B cell (primary cell): ENCODE results near the gene EGLN1. TPM values are rescaled to one million over a fixed set of nuclear protein-coding genes. Genes with fewer than 3 reads are reported as not detected.

Source experiments
- ATAC-seq: fragments of 200-7000 bp; cut with Tn5 transposase; one replicate; pipeline ENCODE4 v1.10.0; 2021; ENCODE audit warnings: low read depth, mild to moderate bottlenecking, moderate number of reproducible peaks, moderate library complexity
- CTCF ChIA-PET: fragments of 350-600 bp; sonication (Branson Sonifier 250); formaldehyde crosslinking; loops from one replicate; lab custom pipeline; 2021; ENCODE audit warnings: antibody characterized with exemption, inconsistent platforms; lab: Charles Lee
- POLR2A ChIA-PET: fragments of 350-600 bp; sonication (Branson Sonifier 250); formaldehyde crosslinking; loops from one replicate; lab custom pipeline; 2021; ENCODE audit warnings: antibody characterized with exemption; lab: Charles Lee
- DNase-seq: peaks from one replicate; pipeline ENCODE4 v3.0.0; 2013
- H2AFZ ChIP-seq: 2 replicates; pipeline ENCODE4 v1.6.1; 2012; ENCODE audit warnings: mild to moderate bottlenecking, low read depth, low read length; ENCODE audit not compliant: insufficient read depth, poor library complexity, severe bottlenecking
- H3K27ac ChIP-seq, 2 donors: 1 replicate in 1 of 2; 2 replicates in 1 of 2; pipeline ENCODE4 v1.5.1; 2012 to 2013; ENCODE audit warnings: low read length in 2 of 2, mild to moderate bottlenecking in 2 of 2, moderate library complexity in 1 of 2
- H3K27me3 ChIP-seq, 4 experiments: fragments of 200-600 bp in 1 of 4; sonication (generic) in 1 of 4; replicated peaks in 1 of 4; 1 replicate in 2 of 4; 2 replicates in 2 of 4; pipeline versions ENCODE4 v1.6.1 to v1.7.0; 2013 to 2016; ENCODE audit warnings: low read length in 3 of 4, mild to moderate bottlenecking in 2 of 4, mixed read lengths in 1 of 4, moderate library complexity in 1 of 4; ENCODE audit not compliant: insufficient read depth in 4 of 4, control insufficient read depth in 3 of 4; ENCODE audit errors: control extremely low read depth in 1 of 4
- H3K36me3 ChIP-seq, 2 experiments: replicated peaks in 1 of 2; 1 replicate in 1 of 2; 2 replicates in 1 of 2; pipeline versions ENCODE4 v1.6.1 to v1.7.1; 2013; ENCODE audit warnings: low read length in 1 of 2; ENCODE audit not compliant: insufficient read depth in 2 of 2, control insufficient read depth in 1 of 2; ENCODE audit errors: control extremely low read depth in 1 of 2, extremely low read depth in 1 of 2
- H3K4me1 ChIP-seq, 2 donors: fragments of 200-600 bp in 1 of 2; sonication (generic) in 1 of 2; 1 replicate in 1 of 2; 2 replicates in 1 of 2; pipeline versions ENCODE4 v1.5.1 to v1.6.1; 2013 to 2017; ENCODE audit warnings: low read length in 2 of 2; ENCODE audit not compliant: control insufficient read depth in 2 of 2, insufficient read depth in 2 of 2
- H3K4me2 ChIP-seq: replicated peaks from 2 replicates; pipeline ENCODE3; 2012; ENCODE audit warnings: mild to moderate bottlenecking, low read depth, low read length; ENCODE audit not compliant: poor library complexity, severe bottlenecking
- H3K4me3 ChIP-seq, 5 experiments: fragments of 200-600 bp in 1 of 5; sonication (generic) in 1 of 5; 1 replicate in 3 of 5; 2 replicates in 2 of 5; pipeline versions ENCODE4 v1.5.1 to v1.7.0; 2011 to 2016; ENCODE audit warnings: low read length in 4 of 5, mild to moderate bottlenecking in 4 of 5, low read depth in 2 of 5, control low read depth in 1 of 5, moderate library complexity in 1 of 5; ENCODE audit not compliant: insufficient read depth in 1 of 5; ENCODE audit errors: control extremely low read depth in 1 of 5, extremely low read depth in 1 of 5
- H3K79me2 ChIP-seq: fragments of 200-600 bp; sonication (generic); one replicate; pipeline ENCODE4 v1.6.0; 2016; ENCODE audit warnings: low read length; ENCODE audit not compliant: control insufficient read depth, insufficient read depth
- H3K9ac ChIP-seq: fragments of 200-600 bp; sonication (generic); 2 replicates; pipeline ENCODE4 v1.6.1; 2017; ENCODE audit warnings: mild to moderate bottlenecking, low read length, moderate library complexity
- H3K9me3 ChIP-seq, 3 donors: one replicate each; pipeline versions ENCODE4 v1.6.1 to v1.7.1; 2013; ENCODE audit warnings: low read length in 2 of 3; ENCODE audit not compliant: control insufficient read depth in 2 of 3, insufficient read depth in 1 of 3; ENCODE audit errors: control extremely low read depth in 1 of 3
- H4K20me1 ChIP-seq: 2 replicates; pipeline ENCODE4 v1.6.0; 2012; ENCODE audit warnings: mild to moderate bottlenecking, low read length; ENCODE audit not compliant: insufficient read depth, control insufficient read depth, poor library complexity, severe bottlenecking
- H3K27ac Mint-ChIP-seq: one replicate; pipeline ENCODE4 v1.8.0; 2021; ENCODE audit warnings: mixed read lengths
- H3K27me3 Mint-ChIP-seq: one replicate; pipeline ENCODE4 v1.8.0; 2021; ENCODE audit warnings: mixed read lengths
- H3K4me1 Mint-ChIP-seq: one replicate; pipeline ENCODE4 v1.8.0; 2021; ENCODE audit warnings: mixed read lengths
- H3K4me3 Mint-ChIP-seq: one replicate; pipeline ENCODE4 v1.8.0; 2021; ENCODE audit warnings: mixed read lengths
- H3K9me3 Mint-ChIP-seq: one replicate; pipeline ENCODE4 v1.8.0; 2022; ENCODE audit warnings: mixed read lengths; ENCODE audit not compliant: insufficient read depth
- EZH2 ChIP-seq: IDR thresholded peaks from 2 replicates; pipeline ENCODE4 v1.6.1; 2012; ENCODE audit warnings: borderline replicate concordance, low read depth, mild to moderate bottlenecking, moderate library complexity, low read length; ENCODE audit not compliant: insufficient read depth, poor library complexity, severe bottlenecking
- WGBS: methylation state at CpG from one replicate; pipeline ENCODE4 v1.1.5; 2013; ENCODE audit warnings: missing lambda C conversion rate; ENCODE audit not compliant: insufficient coverage; 5-methylcytosine and 5-hydroxymethylcytosine counted together
- intact Hi-C: fragments of 100-400 bp; cut with micrococcal nuclease; formaldehyde crosslinking; loops from one replicate; pipeline ENCODE4 v1.10.0; 2022
- polyA plus RNA-seq: library from polyadenylated mRNA; depleted of rRNA; stranded (reverse); fragments of >200 nt; gene quantifications from 2 replicates; pipeline ENCODE4 v1.2.3, GENCODE V29; 2012
- total RNA-seq, 2 donors: library from RNA; stranded (reverse); fragments of 120-200 nt in 1 of 2; gene quantifications; 1 replicate in 1 of 2; 2 replicates in 1 of 2; pipeline versions ENCODE4 v1.2.3 to v1.2.4, GENCODE V29; 2013 to 2022
- TF ChIP-seq, protein P1 (sequence below): fragments of 200-600 bp; IDR thresholded peaks from one replicate; pipeline ENCODE4 v1.8.0; 2022; ENCODE audit warnings: antibody characterized with exemption, mild to moderate bottlenecking

EGLN1 gene
- total and polyA plus RNA-seq, 2 donors (not counting 1 experiment from before 2014, with no cell fraction given) = 7.5 to 18.5 TPM

DNA sequence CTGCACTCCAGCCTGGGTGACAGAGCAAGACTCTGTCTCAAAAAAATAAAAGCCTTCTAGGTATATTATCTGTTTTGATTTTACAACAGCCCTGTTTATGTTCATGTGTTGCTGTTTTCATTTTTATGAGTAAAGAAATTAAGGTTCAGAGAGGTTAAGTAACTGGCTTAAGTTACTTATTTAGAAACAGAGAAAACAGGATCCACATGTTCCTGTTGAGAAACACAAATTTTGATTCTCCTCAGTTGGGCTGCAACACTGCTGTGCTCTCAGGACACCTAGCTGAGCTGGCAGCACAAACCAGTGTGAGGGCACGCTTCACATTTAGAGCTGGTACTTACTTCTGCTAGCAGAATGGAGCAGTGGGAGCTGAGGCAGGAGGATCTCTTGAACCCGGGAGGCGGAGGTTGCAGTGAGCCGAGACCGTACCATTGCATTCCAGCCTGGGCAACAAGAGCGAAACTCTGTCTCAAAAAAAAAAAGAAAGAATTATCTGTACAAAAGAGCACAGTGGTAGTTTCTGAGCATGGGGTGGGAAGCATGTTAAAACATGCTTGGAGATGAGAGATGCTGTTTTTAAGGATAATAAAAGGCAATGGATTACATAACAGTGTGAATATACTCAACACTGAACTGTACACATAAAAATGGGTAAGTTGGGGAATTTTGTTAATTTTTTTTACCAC lies 81.6 kb downstream of the EGLN1 start:
- Histone ChIP-seq H3K4me2 (no peak overlapping the region), H3K9ac (no peak overlapping the region), H3K27ac (no peak overlapping the region), H2AFZ (no peak overlapping the region), H3K79me2 (peaks cover 71% of the 10 kb centered on the region), H3K9me3 (peaks cover 0 to 10% (median 0%) of the 10 kb centered on the region in 3 donors), H4K20me1 (peaks cover 22% of the 10 kb centered on the region), H3K27me3 (no peaks in the 10 kb centered on the region), H3K4me1 (peaks cover 26 to 30% of the 10 kb centered on the region in 2 donors), H3K36me3 (peaks cover 4 to 11% of the 10 kb centered on the region in 2 experiments), H3K4me3 (no peak overlapping the region)
- ChIA-PET POLR2A (no interaction called here), CTCF (interaction anchor here (1.0 to 2.5 kb wide), 3 partner anchors 25 to 266 kb away, joined by 3 to 7 read pairs (median 4); no protein-coding TSS in a partner anchor)
- intact Hi-C loops = no loop called here
- peaks cover 36% of the 10 kb centered on the region for H3K4me1 Mint-ChIP-seq
- ATAC-seq (no peak), DNase-seq (no peak)
- 100% methylated on average over 6 of the region's 6 CpGs for WGBS
- no peak overlapping the region for H3K4me3 Mint-ChIP-seq
- peaks cover 3% of the 10 kb centered on the region for H3K27me3 Mint-ChIP-seq
- peak overlapping the region; percentile 6 for H3K27ac Mint-ChIP-seq
- no peaks in the 10 kb centered on the region for H3K9me3 Mint-ChIP-seq
- no peak for TF ChIP-seq EZH2
- TF ChIP-seq, protein P1, sequence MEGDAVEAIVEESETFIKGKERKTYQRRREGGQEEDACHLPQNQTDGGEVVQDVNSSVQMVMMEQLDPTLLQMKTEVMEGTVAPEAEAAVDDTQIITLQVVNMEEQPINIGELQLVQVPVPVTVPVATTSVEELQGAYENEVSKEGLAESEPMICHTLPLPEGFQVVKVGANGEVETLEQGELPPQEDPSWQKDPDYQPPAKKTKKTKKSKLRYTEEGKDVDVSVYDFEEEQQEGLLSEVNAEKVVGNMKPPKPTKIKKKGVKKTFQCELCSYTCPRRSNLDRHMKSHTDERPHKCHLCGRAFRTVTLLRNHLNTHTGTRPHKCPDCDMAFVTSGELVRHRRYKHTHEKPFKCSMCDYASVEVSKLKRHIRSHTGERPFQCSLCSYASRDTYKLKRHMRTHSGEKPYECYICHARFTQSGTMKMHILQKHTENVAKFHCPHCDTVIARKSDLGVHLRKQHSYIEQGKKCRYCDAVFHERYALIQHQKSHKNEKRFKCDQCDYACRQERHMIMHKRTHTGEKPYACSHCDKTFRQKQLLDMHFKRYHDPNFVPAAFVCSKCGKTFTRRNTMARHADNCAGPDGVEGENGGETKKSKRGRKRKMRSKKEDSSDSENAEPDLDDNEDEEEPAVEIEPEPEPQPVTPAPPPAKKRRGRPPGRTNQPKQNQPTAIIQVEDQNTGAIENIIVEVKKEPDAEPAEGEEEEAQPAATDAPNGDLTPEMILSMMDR = no peak
